Measurements from ENCODE around the gene GLIPR2.
"Not testable (repeated sequence)": the region's sequence is repeated elsewhere in the genome, so short reads cannot be mapped to it uniquely, and the experiment has no call there.

DNA sequence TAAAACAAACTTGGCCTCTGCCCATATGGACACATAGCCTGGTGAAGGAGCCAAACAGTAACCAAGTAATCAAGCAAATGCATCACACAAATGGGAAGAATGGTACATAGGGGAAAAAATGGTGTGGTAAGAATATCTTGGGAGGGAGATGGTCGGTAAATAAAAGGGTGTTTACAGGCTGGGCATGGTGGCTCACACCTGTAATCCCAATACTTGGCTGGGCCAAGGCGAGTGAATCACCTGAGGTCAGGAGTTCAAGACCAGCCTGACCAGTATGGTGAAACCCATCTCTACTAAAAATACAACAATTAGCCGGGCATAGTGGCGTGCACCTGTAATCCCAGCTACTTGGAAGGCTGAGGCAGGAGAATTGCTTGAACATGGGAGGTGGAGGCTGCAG is 23.0 kb downstream of the GLIPR2 start:
- not testable (repeated sequence) for TF ChIP-seq MXI1 (conservative IDR thresholded peaks at IDR 0.05; ENCODE audit: poor library complexity, severe bottlenecking); EP300 (conservative IDR thresholded peaks at IDR 0.05; ENCODE audit: poor library complexity, severe bottlenecking); POLR2AphosphoS5 (IDR thresholded peaks at IDR 0.05); EZH2 (IDR thresholded peaks at IDR 0.05; ENCODE audit: borderline replicate concordance, insufficient read depth, low read length, poor library complexity, severe bottlenecking)
- TF ChIP-seq, protein P1, sequence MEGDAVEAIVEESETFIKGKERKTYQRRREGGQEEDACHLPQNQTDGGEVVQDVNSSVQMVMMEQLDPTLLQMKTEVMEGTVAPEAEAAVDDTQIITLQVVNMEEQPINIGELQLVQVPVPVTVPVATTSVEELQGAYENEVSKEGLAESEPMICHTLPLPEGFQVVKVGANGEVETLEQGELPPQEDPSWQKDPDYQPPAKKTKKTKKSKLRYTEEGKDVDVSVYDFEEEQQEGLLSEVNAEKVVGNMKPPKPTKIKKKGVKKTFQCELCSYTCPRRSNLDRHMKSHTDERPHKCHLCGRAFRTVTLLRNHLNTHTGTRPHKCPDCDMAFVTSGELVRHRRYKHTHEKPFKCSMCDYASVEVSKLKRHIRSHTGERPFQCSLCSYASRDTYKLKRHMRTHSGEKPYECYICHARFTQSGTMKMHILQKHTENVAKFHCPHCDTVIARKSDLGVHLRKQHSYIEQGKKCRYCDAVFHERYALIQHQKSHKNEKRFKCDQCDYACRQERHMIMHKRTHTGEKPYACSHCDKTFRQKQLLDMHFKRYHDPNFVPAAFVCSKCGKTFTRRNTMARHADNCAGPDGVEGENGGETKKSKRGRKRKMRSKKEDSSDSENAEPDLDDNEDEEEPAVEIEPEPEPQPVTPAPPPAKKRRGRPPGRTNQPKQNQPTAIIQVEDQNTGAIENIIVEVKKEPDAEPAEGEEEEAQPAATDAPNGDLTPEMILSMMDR (IDR thresholded peaks at IDR 0.05; ENCODE audit: poor library complexity, severe bottlenecking), result not testable (repeated sequence)
- TF ChIP-seq, protein P2, sequence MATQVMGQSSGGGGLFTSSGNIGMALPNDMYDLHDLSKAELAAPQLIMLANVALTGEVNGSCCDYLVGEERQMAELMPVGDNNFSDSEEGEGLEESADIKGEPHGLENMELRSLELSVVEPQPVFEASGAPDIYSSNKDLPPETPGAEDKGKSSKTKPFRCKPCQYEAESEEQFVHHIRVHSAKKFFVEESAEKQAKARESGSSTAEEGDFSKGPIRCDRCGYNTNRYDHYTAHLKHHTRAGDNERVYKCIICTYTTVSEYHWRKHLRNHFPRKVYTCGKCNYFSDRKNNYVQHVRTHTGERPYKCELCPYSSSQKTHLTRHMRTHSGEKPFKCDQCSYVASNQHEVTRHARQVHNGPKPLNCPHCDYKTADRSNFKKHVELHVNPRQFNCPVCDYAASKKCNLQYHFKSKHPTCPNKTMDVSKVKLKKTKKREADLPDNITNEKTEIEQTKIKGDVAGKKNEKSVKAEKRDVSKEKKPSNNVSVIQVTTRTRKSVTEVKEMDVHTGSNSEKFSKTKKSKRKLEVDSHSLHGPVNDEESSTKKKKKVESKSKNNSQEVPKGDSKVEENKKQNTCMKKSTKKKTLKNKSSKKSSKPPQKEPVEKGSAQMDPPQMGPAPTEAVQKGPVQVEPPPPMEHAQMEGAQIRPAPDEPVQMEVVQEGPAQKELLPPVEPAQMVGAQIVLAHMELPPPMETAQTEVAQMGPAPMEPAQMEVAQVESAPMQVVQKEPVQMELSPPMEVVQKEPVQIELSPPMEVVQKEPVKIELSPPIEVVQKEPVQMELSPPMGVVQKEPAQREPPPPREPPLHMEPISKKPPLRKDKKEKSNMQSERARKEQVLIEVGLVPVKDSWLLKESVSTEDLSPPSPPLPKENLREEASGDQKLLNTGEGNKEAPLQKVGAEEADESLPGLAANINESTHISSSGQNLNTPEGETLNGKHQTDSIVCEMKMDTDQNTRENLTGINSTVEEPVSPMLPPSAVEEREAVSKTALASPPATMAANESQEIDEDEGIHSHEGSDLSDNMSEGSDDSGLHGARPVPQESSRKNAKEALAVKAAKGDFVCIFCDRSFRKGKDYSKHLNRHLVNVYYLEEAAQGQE (IDR thresholded peaks at IDR 0.05; ENCODE audit: borderline replicate concordance), result not testable (repeated sequence)

All from neural cell (in vitro differentiated cells).